Measurements from ENCODE around the gene KIF1B.
A peak's percentile ranks its signal among the peaks of the same experiment; 100 is the strongest.
"Not testable (repeated sequence)": the region's sequence is repeated elsewhere in the genome, so short reads cannot be mapped to it uniquely, and the experiment has no call there.

KIF1B gene

GRCh38 chr1:10374442-10374860 is 164.1 kb downstream of the KIF1B start:
- no peak for DNase-seq
- in situ Hi-C loops (cut with MboI; ENCODE audit: low pct_unique_long_range_greater_than_20kb, low sequenced_read_pairs) = no loop called here

- peak; percentile 91 for DNase-seq
- in situ Hi-C loops (cut with MboI; ENCODE audit: low pct_unique_long_range_greater_than_20kb, low sequenced_read_pairs) = not testable (repeated sequence)
These were observed 167.1 kb downstream of the KIF1B start for GRCh38 chr1:10377365-10378029.

- in situ Hi-C loops (cut with MboI; ENCODE audit: low pct_unique_long_range_greater_than_20kb, low sequenced_read_pairs) = no loop called here
- peak; percentile 19 for DNase-seq
These were observed 167.9 kb downstream of the KIF1B start for GRCh38 chr1:10378081-10378841.

GRCh38 chr1:10379101-10379620 is 168.8 kb downstream of the KIF1B start:
- in situ Hi-C loops (cut with MboI; ENCODE audit: low pct_unique_long_range_greater_than_20kb, low sequenced_read_pairs) = no loop called here
- DNase-seq = no peak

- no peak for DNase-seq
- in situ Hi-C loops (cut with MboI; ENCODE audit: low pct_unique_long_range_greater_than_20kb, low sequenced_read_pairs) = no loop called here
These were observed 169.3 kb downstream of the KIF1B start for GRCh38 chr1:10379676-10380075.

- in situ Hi-C loops (cut with MboI; ENCODE audit: low pct_unique_long_range_greater_than_20kb, low sequenced_read_pairs) = no loop called here
- DNase-seq = no peak
These were observed 170.4 kb downstream of the KIF1B start for GRCh38 chr1:10380594-10381275.

- DNase-seq = no peak
- in situ Hi-C loops (cut with MboI; ENCODE audit: low pct_unique_long_range_greater_than_20kb, low sequenced_read_pairs) = no loop called here
These were observed 173.3 kb downstream of the KIF1B start for GRCh38 chr1:10383630-10384029.

GRCh38 chr1:10384219-10384618 is 173.8 kb downstream of the KIF1B start:
- in situ Hi-C loops (cut with MboI; ENCODE audit: low pct_unique_long_range_greater_than_20kb, low sequenced_read_pairs) = no loop called here
- no peak for DNase-seq

- in situ Hi-C loops (cut with MboI; ENCODE audit: low pct_unique_long_range_greater_than_20kb, low sequenced_read_pairs) = no loop called here
- no peak for DNase-seq
These were observed 176.6 kb downstream of the KIF1B start for GRCh38 chr1:10386761-10387676.

- peak; percentile 79 for DNase-seq
- in situ Hi-C loops (cut with MboI; ENCODE audit: low pct_unique_long_range_greater_than_20kb, low sequenced_read_pairs) = no loop called here
These were observed 177.5 kb downstream of the KIF1B start for GRCh38 chr1:10387677-10388386.

- in situ Hi-C loops (cut with MboI; ENCODE audit: low pct_unique_long_range_greater_than_20kb, low sequenced_read_pairs) = no loop called here
- no peak for DNase-seq
These were observed 178.0 kb downstream of the KIF1B start for GRCh38 chr1:10388387-10388715.

- in situ Hi-C loops (cut with MboI; ENCODE audit: low pct_unique_long_range_greater_than_20kb, low sequenced_read_pairs) = no loop called here
- no peak for DNase-seq
These were observed 179.1 kb downstream of the KIF1B start for GRCh38 chr1:10389271-10389973.

GRCh38 chr1:10396870-10397269 is 186.5 kb downstream of the KIF1B start:
- in situ Hi-C loops (cut with MboI; ENCODE audit: low pct_unique_long_range_greater_than_20kb, low sequenced_read_pairs) = no loop called here
- DNase-seq = no peak

- no peak for DNase-seq
- in situ Hi-C loops (cut with MboI; ENCODE audit: low pct_unique_long_range_greater_than_20kb, low sequenced_read_pairs) = no loop called here
These were observed 187.9 kb downstream of the KIF1B start for GRCh38 chr1:10398278-10398733.

GRCh38 chr1:10398734-10399443 is 188.5 kb downstream of the KIF1B start, which contains the start of gene PGD:
Gene PGD, plus strand, starts transcription at chr1:10399064. Its CDS starts 54 bp downstream, at chr1:10399118.
- in situ Hi-C loops (cut with MboI; ENCODE audit: low pct_unique_long_range_greater_than_20kb, low sequenced_read_pairs) = no loop called here
- DNase-seq = peak; percentile 99

- DNase-seq = peak; percentile 39
- in situ Hi-C loops (cut with MboI; ENCODE audit: low pct_unique_long_range_greater_than_20kb, low sequenced_read_pairs) = no loop called here
These were observed 189.1 kb downstream of the KIF1B start for GRCh38 chr1:10399444-10399941.

- no peak for DNase-seq
- in situ Hi-C loops (cut with MboI; ENCODE audit: low pct_unique_long_range_greater_than_20kb, low sequenced_read_pairs) = no loop called here
These were observed 189.6 kb downstream of the KIF1B start for GRCh38 chr1:10400013-10400412.
